ENCODE data around the gene TRUB2.
A peak's percentile ranks its signal among the peaks of the same experiment; 100 is the strongest.

DNA sequence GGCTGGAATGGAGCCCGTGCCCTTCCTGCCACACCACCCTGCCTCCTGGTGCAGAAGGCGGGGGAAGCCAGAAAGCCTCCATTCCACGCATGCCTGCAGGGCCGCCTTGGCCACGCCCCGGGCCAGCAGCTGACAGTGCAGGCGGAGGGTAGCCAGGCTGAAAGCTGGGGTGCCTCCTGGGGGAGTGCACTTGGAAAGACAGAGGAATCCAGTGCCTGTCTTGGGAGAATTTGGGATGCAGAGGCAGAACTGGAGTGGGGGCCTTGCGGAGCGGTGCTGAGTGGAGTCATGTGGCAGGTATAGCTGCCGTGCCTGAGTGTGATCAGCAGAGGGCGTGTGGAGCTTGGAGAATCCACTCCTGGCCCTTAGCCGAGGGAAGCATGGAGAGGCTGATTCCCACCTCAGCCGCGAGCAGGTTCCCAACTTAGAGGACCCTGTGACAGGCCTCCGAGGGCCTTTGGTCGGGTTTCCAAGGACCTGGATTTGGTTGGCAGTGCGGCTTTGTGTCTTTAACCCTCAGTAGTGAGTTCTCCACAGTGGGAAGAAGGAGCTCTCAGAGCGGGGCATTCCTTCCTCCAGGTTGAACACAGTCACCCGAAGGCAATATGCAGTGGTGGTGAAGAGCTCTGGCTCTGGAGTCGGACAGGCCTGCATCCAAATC lies 39.9 kb upstream of the TRUB2 start:
- TF ChIP-seq NFRKB (IDR thresholded peaks at IDR 0.05) = no peak
- TF ChIP-seq ZNF772 (CRISPR knock-in tag; IDR thresholded peaks at IDR 0.05) = no peak
- TF ChIP-seq, protein P1, sequence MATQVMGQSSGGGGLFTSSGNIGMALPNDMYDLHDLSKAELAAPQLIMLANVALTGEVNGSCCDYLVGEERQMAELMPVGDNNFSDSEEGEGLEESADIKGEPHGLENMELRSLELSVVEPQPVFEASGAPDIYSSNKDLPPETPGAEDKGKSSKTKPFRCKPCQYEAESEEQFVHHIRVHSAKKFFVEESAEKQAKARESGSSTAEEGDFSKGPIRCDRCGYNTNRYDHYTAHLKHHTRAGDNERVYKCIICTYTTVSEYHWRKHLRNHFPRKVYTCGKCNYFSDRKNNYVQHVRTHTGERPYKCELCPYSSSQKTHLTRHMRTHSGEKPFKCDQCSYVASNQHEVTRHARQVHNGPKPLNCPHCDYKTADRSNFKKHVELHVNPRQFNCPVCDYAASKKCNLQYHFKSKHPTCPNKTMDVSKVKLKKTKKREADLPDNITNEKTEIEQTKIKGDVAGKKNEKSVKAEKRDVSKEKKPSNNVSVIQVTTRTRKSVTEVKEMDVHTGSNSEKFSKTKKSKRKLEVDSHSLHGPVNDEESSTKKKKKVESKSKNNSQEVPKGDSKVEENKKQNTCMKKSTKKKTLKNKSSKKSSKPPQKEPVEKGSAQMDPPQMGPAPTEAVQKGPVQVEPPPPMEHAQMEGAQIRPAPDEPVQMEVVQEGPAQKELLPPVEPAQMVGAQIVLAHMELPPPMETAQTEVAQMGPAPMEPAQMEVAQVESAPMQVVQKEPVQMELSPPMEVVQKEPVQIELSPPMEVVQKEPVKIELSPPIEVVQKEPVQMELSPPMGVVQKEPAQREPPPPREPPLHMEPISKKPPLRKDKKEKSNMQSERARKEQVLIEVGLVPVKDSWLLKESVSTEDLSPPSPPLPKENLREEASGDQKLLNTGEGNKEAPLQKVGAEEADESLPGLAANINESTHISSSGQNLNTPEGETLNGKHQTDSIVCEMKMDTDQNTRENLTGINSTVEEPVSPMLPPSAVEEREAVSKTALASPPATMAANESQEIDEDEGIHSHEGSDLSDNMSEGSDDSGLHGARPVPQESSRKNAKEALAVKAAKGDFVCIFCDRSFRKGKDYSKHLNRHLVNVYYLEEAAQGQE (IDR thresholded peaks at IDR 0.05; ENCODE audit: borderline replicate concordance in 1 of 2, low read depth in 1 of 2, low read length in 2 of 2) = no peak
- TF ChIP-seq NRL (CRISPR knock-in tag; IDR thresholded peaks at IDR 0.05; ENCODE audit: borderline replicate concordance) = peak; percentile 65; the same call in 1 of the 2 replicates
- no peak for TF ChIP-seq MLLT10 (CRISPR knock-in tag; IDR thresholded peaks at IDR 0.05)
- TF ChIP-seq POLR2A (IDR thresholded peaks at IDR 0.05; ENCODE audit: insufficient read depth in 1 of 2, low read depth in 2 of 2, low read length in 2 of 2) = no peak
- no peak for TF ChIP-seq NR2F6 (IDR thresholded peaks at IDR 0.05)
- TF ChIP-seq NR2F6 (CRISPR knock-in tag; IDR thresholded peaks at IDR 0.05) = peak; percentile 20; the same call in 1 of the 2 replicates
- no peak for TF ChIP-seq CREB1 (IDR thresholded peaks at IDR 0.05)
- no peak for TF ChIP-seq CREB1 (CRISPR knock-in tag; IDR thresholded peaks at IDR 0.05)
- TF ChIP-seq U2AF1 (optimal IDR thresholded peaks at IDR 0.05; ENCODE audit: low read depth, low read length) = no peak
- peak; percentile 44 for TF ChIP-seq IRF2 (CRISPR knock-in tag; IDR thresholded peaks at IDR 0.05)
